ENCODE data around the gene GAK. TPM values are rescaled to one million over a fixed set of nuclear protein-coding genes. Genes with fewer than 3 reads are reported as not detected.

The GAK gene
- total RNA-seq, 6 experiments from 2014 or later: 65.8 to 72.9 (median 69.1) TPM

DNA sequence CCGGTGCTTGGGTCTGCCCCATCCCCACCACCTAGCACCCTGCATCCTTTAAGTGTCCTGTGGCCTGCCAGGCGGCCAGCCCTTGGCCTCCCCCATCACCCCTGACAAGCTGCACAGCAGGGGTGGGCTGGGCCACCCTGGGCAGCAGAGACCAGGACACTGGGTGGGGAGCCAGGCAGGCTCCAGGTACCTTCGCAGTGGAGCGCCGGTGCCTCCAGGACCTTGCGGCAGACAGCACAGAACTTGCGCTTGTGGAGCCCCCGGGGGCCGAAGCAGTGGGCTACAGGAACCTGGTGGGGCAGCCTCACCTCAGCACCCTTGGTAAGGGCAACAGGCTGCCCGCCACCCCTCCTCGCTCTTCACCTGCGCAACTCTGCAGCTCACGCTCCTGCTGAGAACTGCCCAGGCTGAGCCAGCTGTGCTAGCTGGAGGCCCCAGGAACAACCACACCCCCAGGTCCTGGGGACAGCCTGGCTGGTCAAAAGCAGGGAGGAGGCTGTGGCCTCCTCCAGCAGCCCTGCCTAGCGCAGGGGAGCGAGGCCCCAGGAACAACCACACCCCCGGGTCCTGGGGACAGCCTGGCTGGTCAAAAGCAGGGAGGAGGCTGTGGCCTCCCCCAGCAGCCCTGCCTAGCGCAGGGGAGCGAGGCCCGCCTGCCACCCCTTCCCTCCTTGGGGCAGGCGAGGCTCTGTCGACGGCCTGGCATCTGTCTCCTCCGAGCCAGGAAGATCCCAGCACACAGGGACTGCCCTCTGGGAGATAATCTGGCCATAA lies 36.7 kb upstream of the GAK start:
- H3K4me1 Mint-ChIP-seq (ENCODE audit: low read depth): peaks cover 7% of the 10 kb centered on the region
- H3K27me3 Mint-ChIP-seq (ENCODE audit: insufficient read depth): no peaks in the 10 kb centered on the region; the same call in 1 of the 2 replicates
- TF ChIP-seq, protein P1, sequence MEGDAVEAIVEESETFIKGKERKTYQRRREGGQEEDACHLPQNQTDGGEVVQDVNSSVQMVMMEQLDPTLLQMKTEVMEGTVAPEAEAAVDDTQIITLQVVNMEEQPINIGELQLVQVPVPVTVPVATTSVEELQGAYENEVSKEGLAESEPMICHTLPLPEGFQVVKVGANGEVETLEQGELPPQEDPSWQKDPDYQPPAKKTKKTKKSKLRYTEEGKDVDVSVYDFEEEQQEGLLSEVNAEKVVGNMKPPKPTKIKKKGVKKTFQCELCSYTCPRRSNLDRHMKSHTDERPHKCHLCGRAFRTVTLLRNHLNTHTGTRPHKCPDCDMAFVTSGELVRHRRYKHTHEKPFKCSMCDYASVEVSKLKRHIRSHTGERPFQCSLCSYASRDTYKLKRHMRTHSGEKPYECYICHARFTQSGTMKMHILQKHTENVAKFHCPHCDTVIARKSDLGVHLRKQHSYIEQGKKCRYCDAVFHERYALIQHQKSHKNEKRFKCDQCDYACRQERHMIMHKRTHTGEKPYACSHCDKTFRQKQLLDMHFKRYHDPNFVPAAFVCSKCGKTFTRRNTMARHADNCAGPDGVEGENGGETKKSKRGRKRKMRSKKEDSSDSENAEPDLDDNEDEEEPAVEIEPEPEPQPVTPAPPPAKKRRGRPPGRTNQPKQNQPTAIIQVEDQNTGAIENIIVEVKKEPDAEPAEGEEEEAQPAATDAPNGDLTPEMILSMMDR (IDR thresholded peaks at IDR 0.05): no peak
- no peaks in the 10 kb centered on the region for H3K9me3 Mint-ChIP-seq
- no peaks in the 10 kb centered on the region; the same call in 1 of the 2 replicates for H3K36me3 Mint-ChIP-seq (ENCODE audit: low read depth)
- DNase-seq: no peak
- no peak overlapping the region for H3K27ac Mint-ChIP-seq
- no peak overlapping the region for H3K4me3 Mint-ChIP-seq

DNA sequence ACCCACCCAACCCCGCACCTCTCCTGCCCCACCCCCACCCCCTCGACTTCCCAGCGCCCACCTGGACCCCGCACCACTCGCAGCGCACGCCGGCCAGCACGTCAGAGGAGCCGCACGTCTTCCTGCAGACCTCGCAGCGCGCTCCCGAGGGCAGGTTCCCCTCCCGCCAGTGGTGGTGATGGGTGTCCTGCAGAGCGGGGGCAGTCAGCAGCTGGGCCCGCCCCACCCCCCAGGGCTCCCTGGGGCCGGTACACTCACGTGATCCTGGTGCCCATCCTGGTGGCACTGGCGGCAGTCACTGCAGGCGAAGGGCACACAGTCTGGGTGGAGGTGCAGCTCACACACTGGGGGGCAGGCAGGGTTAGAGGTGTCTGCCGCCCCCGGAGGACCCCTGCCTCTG lies 36.1 kb upstream of the GAK start:
- Mint-ChIP-seq H3K27me3 (ENCODE audit: insufficient read depth) (no peaks in the 10 kb centered on the region; the same call in 1 of the 2 replicates), H3K27ac (no peak overlapping the region), H3K36me3 (ENCODE audit: low read depth) (no peaks in the 10 kb centered on the region; the same call in 1 of the 2 replicates), H3K4me3 (no peak overlapping the region), H3K4me1 (ENCODE audit: low read depth) (peaks cover 7% of the 10 kb centered on the region), H3K9me3 (no peaks in the 10 kb centered on the region)
- DNase-seq: no peak
- TF ChIP-seq, protein P1 (IDR thresholded peaks at IDR 0.05): no peak

DNA sequence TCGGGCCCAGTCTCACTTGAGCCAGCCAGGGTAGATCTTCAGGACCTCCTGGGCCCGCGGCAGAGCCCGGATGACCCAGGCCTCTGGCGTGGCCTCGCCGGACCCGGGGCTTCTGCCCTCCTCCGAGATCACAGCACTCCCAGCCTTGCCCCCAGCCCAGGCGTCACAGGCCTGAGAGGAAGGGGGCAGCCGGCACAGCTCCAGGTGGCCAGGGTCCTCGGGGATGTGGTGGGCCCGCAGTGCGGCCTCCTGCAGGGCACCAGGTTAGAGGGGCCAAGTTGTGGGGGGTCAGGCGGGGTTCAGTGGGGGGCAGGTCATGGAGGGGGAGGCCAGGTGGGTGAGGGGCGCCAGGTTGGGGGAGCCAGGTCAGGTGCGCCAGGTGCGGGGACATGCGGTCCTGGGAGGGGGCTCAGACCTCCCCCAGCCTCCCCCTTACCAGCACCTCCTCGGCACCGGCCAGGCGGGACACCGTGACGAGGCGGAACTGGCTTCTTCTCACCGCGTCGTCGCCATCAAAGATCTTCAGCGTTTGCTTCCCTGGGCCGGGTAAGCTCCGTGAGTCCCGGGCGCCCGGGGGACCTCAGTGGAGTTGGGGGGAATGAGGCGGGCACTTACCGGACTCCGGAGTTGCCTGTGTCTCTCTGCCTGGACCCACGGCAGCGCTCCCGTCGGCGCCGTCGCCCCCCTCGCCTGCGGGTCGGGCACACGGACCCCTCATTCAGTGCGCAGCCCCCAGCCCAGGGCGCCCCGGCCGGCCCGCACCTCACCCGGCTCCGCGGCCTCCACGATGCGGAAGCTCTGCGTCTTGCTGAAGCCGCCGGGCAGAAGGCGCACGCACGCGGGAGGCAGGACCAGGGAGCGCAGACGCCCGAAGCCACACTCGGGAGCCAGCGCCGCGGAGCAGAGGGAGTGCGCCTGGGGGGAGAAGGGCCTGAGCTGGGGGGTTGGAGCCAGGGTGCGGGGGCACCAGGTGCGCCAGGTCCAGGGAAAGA lies 35.3 kb upstream of the GAK start:
- DNase-seq: no peak

DNA sequence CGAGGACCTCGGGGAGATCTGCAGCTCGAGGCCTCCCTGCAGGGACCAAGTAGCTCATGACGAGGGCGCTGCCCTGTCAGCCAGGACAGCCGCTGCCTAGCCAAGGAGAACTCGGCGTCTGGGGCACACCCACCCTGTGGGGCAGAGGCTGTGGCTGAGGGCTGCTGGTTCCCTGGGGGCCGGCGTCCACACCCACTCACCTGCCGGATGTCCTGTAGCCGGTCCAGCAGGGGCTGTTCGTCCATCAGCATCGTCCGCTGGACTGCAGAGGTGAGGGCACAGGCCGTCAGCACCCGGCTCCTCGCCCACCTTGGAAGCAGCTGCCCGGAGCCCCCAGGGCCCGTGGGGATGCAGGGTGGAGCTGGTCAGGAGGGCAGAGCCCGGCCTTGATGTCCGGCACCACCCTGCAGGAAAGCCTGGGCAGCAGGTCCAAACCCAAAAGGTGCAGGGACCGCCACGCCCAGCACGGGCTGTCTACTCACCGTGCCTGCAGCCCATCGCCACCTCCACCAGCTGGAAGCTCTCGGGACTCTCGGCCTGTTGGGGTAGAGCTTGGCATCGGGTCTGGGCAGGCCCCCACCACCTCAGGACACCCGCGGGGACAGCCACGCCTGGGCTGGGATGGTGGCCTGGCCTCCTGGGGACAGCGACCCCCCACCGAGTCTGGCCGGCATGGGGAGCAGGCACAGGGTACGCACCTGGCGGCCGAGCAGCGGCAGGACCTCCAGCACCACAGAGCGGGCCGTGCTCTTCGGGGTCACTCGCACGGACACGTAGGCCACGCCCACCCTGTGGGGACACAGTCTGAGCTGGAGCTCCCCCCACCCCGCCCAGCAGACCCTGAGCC lies 34.4 kb upstream of the GAK start:
- Mint-ChIP-seq H3K27me3 (ENCODE audit: insufficient read depth) (peaks cover 1% of the 10 kb centered on the region), H3K36me3 (ENCODE audit: low read depth) (no peaks in the 10 kb centered on the region; the same call in 1 of the 2 replicates), H3K4me3 (no peak overlapping the region), H3K9me3 (no peaks in the 10 kb centered on the region), H3K27ac (no peak overlapping the region), H3K4me1 (ENCODE audit: low read depth) (peaks cover 7% of the 10 kb centered on the region)
- DNase-seq: no peak
- TF ChIP-seq, protein P1 (IDR thresholded peaks at IDR 0.05): no peak

More for the DNA sequence above, 35.3 kb upstream of the GAK start:
- TF ChIP-seq, protein P1 (IDR thresholded peaks at IDR 0.05): no peak
- peaks cover 7% of the 10 kb centered on the region for H3K4me1 Mint-ChIP-seq (ENCODE audit: low read depth)
- no peak overlapping the region for H3K27ac Mint-ChIP-seq
- H3K27me3 Mint-ChIP-seq (ENCODE audit: insufficient read depth): no peaks in the 10 kb centered on the region; the same call in 1 of the 2 replicates
- H3K36me3 Mint-ChIP-seq (ENCODE audit: low read depth): no peaks in the 10 kb centered on the region; the same call in 1 of the 2 replicates
- H3K9me3 Mint-ChIP-seq: no peaks in the 10 kb centered on the region
- no peak overlapping the region for H3K4me3 Mint-ChIP-seq

DNA sequence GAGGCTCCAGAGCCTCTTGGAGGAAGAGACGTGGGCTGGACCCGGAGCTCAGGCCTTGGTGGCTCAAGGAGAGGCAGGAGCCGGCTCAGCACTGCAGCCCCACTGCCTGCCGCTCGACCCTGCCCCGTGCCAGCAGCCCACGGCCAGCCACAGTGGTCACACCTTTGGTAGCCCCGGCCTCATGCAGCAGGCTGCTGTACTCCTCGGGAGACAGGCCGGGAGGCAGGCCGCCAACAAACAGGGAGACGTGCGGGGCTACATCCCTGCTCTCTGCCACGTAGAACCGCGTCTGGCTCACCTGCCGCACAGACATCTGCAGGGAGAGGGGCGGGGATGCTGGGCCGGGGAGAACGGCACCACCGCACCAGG lies 33.6 kb upstream of the GAK start:
- DNase-seq: no peak

More for the DNA sequence above, 33.6 kb upstream of the GAK start:
- TF ChIP-seq, protein P1 (IDR thresholded peaks at IDR 0.05): no peak
- no peak overlapping the region for H3K4me3 Mint-ChIP-seq
- H3K27ac Mint-ChIP-seq: no peak overlapping the region
- H3K36me3 Mint-ChIP-seq (ENCODE audit: low read depth): no peaks in the 10 kb centered on the region; the same call in 1 of the 2 replicates
- peaks cover 4% of the 10 kb centered on the region for H3K4me1 Mint-ChIP-seq (ENCODE audit: low read depth)
- peaks cover 1% of the 10 kb centered on the region for H3K27me3 Mint-ChIP-seq (ENCODE audit: insufficient read depth)
- H3K9me3 Mint-ChIP-seq: no peaks in the 10 kb centered on the region
